Activated CD4-positive, alpha-beta T cell treated with anti-CD3 and anti-CD28 coated beads, Interleukin-2, amount 50 U/mL, for 16 hours (primary cell): ENCODE results near the gene PTK6.

ENCODE experiments used
- DNase-seq: peaks from one replicate; pipeline ENCODE4 v3.0.0-alpha.2; 2020

The PTK6 gene

GRCh38 chr20:63504642-63505041, 32.5 kb downstream of the PTK6 start:
- no peak for DNase-seq

GRCh38 chr20:63503524-63503923, 33.7 kb downstream of the PTK6 start:
- no peak for DNase-seq

- DNase-seq = no peak
Observed at GRCh38 chr20:63502671-63503172, 34.5 kb downstream of the PTK6 start.

DNA sequence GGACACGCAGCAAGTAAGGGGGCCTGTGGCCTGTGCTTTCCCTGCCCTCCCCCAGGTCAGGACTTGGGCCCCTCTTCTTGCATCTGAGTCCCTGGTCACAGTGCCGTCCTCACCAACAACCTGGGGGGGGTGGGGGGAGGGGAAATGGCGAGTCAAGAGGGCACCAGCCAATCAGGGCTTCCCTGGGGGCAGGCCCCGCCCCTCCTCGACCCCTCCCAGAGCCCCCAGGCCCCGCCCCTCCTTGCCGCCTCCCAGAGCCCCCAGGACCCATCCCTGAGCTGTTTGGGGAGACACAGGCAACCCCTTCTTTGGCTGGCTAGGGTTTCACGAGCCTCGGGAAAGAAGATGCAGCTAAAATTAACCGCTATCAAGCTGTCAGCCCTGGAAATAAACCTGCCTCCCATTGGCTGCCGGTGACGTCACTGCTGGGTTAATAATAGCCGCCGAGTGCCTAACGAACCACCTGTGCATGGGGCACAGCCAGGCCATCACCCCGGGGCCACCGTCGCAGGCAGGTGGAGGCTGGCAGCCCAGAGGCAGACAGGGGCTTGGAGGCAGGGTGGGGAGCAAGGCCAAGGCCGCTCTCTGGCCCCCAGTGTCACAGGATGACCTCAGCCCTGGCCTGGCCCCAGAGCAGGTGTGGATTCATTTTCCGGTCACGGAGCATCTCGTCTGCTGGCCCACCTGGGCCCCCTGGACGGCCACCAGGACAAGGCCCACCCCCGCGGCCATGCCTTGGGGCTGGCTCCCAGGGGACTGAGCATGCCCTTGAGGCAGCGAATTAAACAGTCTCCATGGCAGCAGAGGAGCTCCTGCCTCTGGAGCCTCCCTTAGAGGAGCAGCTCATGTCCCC, 35.1 kb downstream of the PTK6 start:
- no peak for DNase-seq

- DNase-seq = no peak
Observed at GRCh38 chr20:63500902-63501817, 36.0 kb downstream of the PTK6 start.

DNA sequence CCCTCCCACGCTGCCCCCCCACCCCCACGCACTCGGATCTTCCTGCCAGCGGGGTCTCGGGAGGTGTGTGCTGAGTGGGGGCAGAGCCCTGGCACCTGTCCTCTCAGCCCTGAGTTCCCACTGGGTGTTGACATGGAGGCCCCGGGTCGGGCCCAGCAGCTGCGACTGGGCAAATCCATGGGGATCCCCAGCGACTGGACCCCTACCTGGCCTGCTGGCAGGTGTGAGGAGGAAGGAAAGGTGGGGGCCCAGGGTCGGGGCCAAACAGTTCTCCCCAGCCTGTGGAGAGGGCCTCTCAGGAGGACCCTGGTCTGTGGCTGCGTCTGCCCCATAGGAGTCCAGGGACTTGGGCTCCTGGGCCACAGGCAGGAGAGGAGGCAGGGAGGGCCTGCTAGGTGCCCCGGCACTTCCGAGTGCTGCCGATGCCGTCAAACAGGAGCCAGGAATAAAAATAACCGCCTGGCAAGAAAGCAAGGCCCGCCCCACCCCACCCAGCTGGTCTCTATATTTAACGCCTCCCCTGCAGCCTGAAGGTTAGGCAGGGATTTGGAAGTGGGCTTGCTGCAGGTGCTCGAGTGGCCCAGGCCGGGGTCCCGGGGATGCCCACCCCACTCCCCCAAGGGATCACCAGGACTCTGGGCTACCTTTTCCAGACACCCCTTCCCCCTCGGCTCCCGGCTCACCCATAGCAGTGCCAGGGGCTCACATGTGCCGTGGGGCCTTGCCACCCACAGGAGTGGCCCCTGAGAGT, 36.9 kb downstream of the PTK6 start:
- no peak for DNase-seq

DNA sequence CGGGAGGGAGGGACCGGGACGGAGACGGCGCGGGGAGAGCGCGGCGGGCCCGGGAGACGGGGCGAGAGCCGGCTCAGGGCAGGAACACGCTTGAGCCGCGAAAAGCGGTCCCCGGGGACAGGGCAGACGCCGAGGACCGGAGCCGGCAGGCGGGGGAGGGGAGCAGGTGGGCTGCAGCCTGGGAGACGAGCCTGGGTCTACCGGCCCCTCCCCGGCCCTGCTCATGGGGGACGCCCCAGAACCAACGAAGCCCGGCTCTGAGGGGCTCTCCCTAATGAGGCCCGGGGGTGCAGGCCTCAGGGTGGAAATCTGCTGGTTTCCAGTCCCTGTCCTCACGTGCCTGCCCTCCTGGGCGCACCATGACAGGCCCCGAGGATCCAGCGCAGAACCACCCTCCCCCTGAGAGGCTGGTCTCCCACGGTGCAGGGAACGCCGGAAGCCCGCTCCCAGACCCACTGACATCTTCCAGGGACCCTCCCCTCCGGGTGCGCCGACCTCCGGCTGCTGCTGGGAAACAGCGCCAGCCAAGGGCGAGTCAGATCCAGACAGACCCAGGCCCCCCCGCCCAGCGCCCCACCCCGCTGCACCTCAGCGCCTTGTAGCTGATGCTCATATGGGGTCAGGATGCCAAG, 37.7 kb downstream of the PTK6 start:
- DNase-seq = no peak

GRCh38 chr20:63498960-63499337, 38.2 kb downstream of the PTK6 start, which contains the start of gene EEF1A2:
Gene EEF1A2 (minus strand): TSS chr20:63499083. CDS start chr20:63497763, 1,320 bp downstream.
- DNase-seq = no peak

DNA sequence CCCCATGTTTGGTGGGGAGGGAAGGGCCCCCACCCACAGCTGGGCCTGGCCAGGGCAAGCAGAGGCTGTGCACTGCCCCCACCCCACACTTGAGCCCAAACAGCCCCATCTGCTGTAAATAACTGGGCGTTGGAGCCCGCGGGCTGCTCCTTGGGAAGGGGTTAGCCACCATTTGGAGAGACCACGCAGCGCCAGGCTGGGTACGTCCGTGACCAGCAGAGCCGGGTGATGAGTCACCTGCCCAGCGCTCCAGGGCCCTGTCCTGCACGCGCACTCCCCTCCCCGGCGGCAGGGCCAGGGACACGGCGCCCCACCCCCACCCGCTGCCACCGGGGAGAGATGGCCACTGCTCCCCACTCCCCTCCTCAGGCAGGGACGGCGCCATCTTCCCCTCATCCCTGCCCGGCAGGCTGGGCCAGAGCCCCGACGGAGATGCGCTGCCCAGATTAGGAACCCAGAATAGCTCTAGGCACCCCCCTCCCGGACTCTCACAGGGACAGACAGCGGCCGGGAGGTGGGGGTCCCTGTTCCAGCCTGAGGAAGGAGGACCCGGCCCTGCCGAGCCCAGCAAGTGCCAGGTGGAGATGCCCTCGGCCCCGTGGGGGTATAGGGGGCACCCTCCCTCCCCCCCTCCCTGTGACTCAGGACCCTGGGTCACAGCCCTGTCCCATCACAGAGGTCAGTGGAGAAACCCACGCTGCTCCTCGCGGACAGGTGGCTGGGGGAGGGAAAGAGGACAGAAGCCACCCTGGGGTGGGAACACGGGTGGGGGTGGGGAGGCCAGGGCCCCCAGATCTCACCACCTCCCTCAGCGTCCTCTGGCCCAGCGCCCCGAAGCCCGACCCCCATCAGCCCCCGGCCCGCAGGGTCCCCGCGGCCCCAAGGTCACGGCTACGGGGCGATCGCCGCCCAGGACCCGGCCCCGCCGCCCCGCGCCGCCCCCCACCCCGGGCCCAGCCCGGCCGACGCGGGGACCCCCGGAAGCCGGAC, 38.9 kb downstream of the PTK6 start:
- DNase-seq = no peak

DNA sequence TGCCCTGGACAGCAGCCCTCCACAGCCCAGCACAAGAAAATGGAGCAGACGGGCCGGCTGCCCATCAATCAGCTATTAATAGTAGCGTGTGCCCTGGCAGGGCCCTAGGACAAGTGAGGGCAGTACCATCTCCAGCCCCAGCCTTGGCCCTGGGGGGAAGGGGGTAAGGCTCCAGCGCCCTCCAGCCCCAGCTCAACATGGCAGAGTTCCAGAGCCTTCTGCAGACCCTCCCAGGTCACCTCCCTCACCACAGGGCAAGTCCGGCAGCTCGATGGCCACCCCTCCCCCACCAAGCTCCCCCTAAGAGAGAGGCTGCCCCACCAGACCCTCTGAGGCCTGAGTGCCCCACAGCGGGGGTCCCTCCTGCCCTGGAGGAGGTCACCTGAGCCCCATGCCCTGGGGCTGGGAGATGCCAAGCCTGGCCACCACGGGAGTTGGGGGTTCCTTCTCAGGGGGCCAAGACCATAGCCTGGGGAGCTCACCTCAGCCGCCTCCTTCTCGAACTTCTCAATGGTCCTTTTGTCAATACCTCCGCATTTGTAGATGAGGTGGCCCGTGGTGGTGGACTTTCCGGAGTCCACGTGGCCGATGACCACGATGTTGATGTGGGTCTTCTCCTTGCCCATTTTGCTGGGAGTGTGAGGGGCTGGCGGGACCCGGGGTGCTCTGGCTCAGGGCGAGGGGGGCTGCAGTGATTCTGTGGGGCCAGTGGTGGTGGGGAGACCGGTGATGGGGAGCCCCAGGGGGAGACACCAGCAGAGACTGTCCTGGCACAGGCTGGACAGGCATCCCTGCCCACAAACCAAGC, 39.8 kb downstream of the PTK6 start:
- DNase-seq = no peak

- no peak for DNase-seq
Observed at GRCh38 chr20:63496596-63497120, 40.5 kb downstream of the PTK6 start.

- DNase-seq = peak; percentile 67
Observed at GRCh38 chr20:63495741-63496595, 41.2 kb downstream of the PTK6 start.

DNA sequence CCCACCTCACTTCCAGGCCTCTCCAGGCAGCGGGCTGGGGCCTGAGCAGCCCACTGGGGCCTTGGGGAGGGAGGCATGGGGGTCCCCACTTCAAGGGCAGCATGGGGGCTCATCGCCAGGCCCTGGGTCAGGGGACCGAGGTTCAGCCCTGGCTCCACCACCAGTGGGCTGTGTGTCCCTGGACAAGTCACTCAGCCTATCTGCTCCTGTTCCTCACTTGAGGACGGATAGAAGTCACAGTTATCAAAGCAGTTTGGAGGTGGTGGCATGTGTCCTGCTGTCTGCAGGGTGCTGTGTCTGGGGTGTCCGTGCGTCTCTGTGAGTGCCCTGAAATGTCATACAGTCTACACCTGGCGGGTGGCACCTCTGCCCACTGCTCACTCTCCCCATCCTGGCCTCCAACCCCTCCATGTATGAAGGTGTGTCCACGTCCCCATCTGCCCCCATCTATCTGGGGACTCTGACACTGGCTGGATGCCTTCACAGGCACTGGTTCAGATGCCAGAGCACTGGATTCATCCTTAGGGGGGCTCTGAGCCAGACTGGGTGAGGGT, 41.9 kb downstream of the PTK6 start:
- no peak for DNase-seq

- no peak for DNase-seq
Observed at GRCh38 chr20:63494420-63495166, 42.6 kb downstream of the PTK6 start.

DNA sequence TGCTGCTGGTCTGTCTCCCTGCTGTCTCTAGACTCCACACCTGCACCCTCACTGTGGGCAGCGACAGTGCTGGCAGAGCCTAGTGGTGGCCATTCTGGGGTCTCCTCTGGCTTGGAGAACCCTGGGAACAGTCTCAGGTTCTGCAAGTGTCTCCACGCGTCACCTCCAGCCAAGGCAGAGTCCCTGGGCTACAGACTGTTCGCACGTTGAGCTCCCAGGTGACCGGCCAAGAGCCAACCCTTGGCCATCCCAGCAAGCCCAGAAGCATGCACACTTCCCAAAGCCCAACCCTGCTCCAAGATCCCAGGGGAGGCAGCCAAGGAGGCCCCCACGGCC, 43.1 kb downstream of the PTK6 start:
- no peak for DNase-seq

- DNase-seq = no peak
Observed at GRCh38 chr20:63493563-63494020, 43.6 kb downstream of the PTK6 start.

DNA sequence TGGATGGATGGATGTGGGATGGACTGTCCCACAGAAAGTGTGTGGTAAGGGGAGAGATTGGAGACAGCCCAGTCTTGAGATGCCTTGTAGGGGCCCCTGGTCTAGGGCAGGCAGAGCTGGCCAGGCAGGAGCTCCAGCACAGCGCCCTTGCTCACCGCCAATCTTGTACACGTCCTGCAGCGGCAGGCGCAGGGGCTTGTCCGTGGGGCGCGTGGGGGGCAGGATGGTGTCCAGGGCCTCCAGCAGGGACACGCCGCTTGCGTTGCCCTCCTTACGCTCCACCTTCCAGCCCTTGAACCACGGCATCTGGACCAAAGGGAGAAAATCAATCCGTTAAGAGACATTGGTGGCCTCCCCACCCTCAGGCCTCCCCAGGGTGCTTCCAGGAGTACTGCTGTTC, 44.2 kb downstream of the PTK6 start:
- no peak for DNase-seq

GRCh38 chr20:63492518-63492917, 44.7 kb downstream of the PTK6 start:
- no peak for DNase-seq
